ENCODE measurements around the gene ULK3. TPM values are rescaled to one million over a fixed set of nuclear protein-coding genes. Genes with fewer than 3 reads are reported as not detected.
"Not testable (repeated sequence)": the region's sequence is repeated elsewhere in the genome, so short reads cannot be mapped to it uniquely, and the experiment has no call there.

Gene ULK3
- total and polyA plus RNA-seq, 2 donors (not counting 1 experiment from before 2014, with no cell fraction given): 51.1 to 108 TPM

- H3K79me2 ChIP-seq (ENCODE audit: control insufficient read depth, insufficient read depth, low read length): peaks cover 16% of the 10 kb centered on the region
- H3K27me3 Mint-ChIP-seq; H2AFZ ChIP-seq (ENCODE audit: insufficient read depth, low read depth, low read length, poor library complexity, severe bottlenecking); ATAC-seq (ENCODE audit: low read depth); H4K20me1 ChIP-seq (ENCODE audit: control insufficient read depth, insufficient read depth, low read length, poor library complexity, severe bottlenecking); H3K27ac Mint-ChIP-seq; H3K27ac ChIP-seq (ENCODE audit: low read length in 2 of 2); DNase-seq; POLR2A ChIA-PET; intact Hi-C loops (cut with micrococcal nuclease); H3K4me3 Mint-ChIP-seq; H3K4me2 ChIP-seq (replicated peaks; ENCODE audit: low read depth, low read length, poor library complexity, severe bottlenecking); H3K9ac ChIP-seq (ENCODE audit: low read length); H3K4me3 ChIP-seq (ENCODE audit: control extremely low read depth in 1 of 5, extremely low read depth in 1 of 5, insufficient read depth in 1 of 5, low read depth in 2 of 5, low read length in 4 of 5); H3K9me3 ChIP-seq (ENCODE audit: control extremely low read depth in 1 of 3, control insufficient read depth in 2 of 3, insufficient read depth in 1 of 3, low read length in 2 of 3); H3K36me3 ChIP-seq (replicated peaks in 1 of 2; ENCODE audit: control extremely low read depth in 1 of 2, control insufficient read depth in 1 of 2, extremely low read depth in 1 of 2, insufficient read depth in 2 of 2, low read length in 1 of 2); H3K27me3 ChIP-seq (replicated peaks in 1 of 4; ENCODE audit: control extremely low read depth in 1 of 4, control insufficient read depth in 3 of 4, insufficient read depth in 4 of 4, low read length in 3 of 4); H3K9me3 Mint-ChIP-seq (ENCODE audit: insufficient read depth): not testable (repeated sequence)
- no CpG with 5 or more reads among the region's 10 CpGs for WGBS (ENCODE audit: insufficient coverage)
- H3K4me1 ChIP-seq (ENCODE audit: control insufficient read depth in 2 of 2, insufficient read depth in 2 of 2, low read length in 2 of 2): peaks cover 15 to 32% of the 10 kb centered on the region in 2 donors
- CTCF ChIA-PET: interaction anchor here (1.0 kb wide), 1 partner anchor 253 kb away, joined by 3 read pairs; no protein-coding TSS in a partner anchor
- peaks cover 29% of the 10 kb centered on the region for H3K4me1 Mint-ChIP-seq
Observed at GRCh38 chr15:74887537-74888193, 44.7 kb upstream of the ULK3 start.

- H3K4me2 ChIP-seq (replicated peaks; ENCODE audit: low read depth, low read length, poor library complexity, severe bottlenecking): no peak overlapping the region
- no peak overlapping the region for H3K4me3 ChIP-seq (ENCODE audit: control extremely low read depth in 1 of 5, extremely low read depth in 1 of 5, insufficient read depth in 1 of 5, low read depth in 2 of 5, low read length in 4 of 5)
- peaks cover 13% of the 10 kb centered on the region for H3K79me2 ChIP-seq (ENCODE audit: control insufficient read depth, insufficient read depth, low read length)
- ATAC-seq (ENCODE audit: low read depth) (no peak), DNase-seq (no peak)
- Mint-ChIP-seq H3K27ac (no peak overlapping the region), H3K27me3 (no peaks in the 10 kb centered on the region), H3K4me1 (peaks cover 18% of the 10 kb centered on the region), H3K9me3 (ENCODE audit: insufficient read depth) (no peaks in the 10 kb centered on the region), H3K4me3 (no peak overlapping the region)
- H4K20me1 ChIP-seq (ENCODE audit: control insufficient read depth, insufficient read depth, low read length, poor library complexity, severe bottlenecking): no peaks in the 10 kb centered on the region
- 89% methylated on average over 3 of the region's 5 CpGs for WGBS (ENCODE audit: insufficient coverage)
- CTCF ChIA-PET: interaction anchor here (1.8 kb wide), 1 partner anchor 16 kb away, joined by 10 read pairs; no protein-coding TSS in a partner anchor
- H3K36me3 ChIP-seq (replicated peaks in 1 of 2; ENCODE audit: control extremely low read depth in 1 of 2, control insufficient read depth in 1 of 2, extremely low read depth in 1 of 2, insufficient read depth in 2 of 2, low read length in 1 of 2): no peaks in the 10 kb centered on the region
- H3K27ac ChIP-seq (ENCODE audit: low read length in 2 of 2): no peak overlapping the region
- peaks cover 12 to 25% of the 10 kb centered on the region in 2 donors for H3K4me1 ChIP-seq (ENCODE audit: control insufficient read depth in 2 of 2, insufficient read depth in 2 of 2, low read length in 2 of 2)
- TF ChIP-seq EZH2 (IDR thresholded peaks at IDR 0.05; ENCODE audit: borderline replicate concordance, insufficient read depth, low read depth, low read length, poor library complexity, severe bottlenecking): no peak
- no peak for TF ChIP-seq CTCF (IDR thresholded peaks at IDR 0.05)
- intact Hi-C loops (cut with micrococcal nuclease): no loop called here
- no peak overlapping the region for H3K9ac ChIP-seq (ENCODE audit: low read length)
- POLR2A ChIA-PET: no interaction called here
- no peaks in the 10 kb centered on the region for H3K27me3 ChIP-seq (replicated peaks in 1 of 4; ENCODE audit: control extremely low read depth in 1 of 4, control insufficient read depth in 3 of 4, insufficient read depth in 4 of 4, low read length in 3 of 4)
- H2AFZ ChIP-seq (ENCODE audit: insufficient read depth, low read depth, low read length, poor library complexity, severe bottlenecking): no peak overlapping the region
- H3K9me3 ChIP-seq (ENCODE audit: control extremely low read depth in 1 of 3, control insufficient read depth in 2 of 3, insufficient read depth in 1 of 3, low read length in 2 of 3): peaks cover 0 to 9% (median 3%) of the 10 kb centered on the region in 3 donors
Observed at GRCh38 chr15:74885461-74885860, 42.5 kb upstream of the ULK3 start.
